M059J (cell line): ENCODE data around the gene MACROD1. TPM values are rescaled to one million over a fixed set of nuclear protein-coding genes. Genes with fewer than 3 reads are reported as not detected.
"Not testable (repeated sequence)": the region's sequence is repeated elsewhere in the genome, so short reads cannot be mapped to it uniquely, and the experiment has no call there.

Experiments used
- DNase-seq: peaks from one replicate; pipeline ENCODE4 v3.0.0-alpha.2; 2012; ENCODE audit warnings: low read depth
- total RNA-seq: library from RNA; depleted of rRNA; stranded (reverse); fragments of >200 nt; shearing (Covaris generic); gene quantifications from 2 replicates; pipeline ENCODE4 v1.2.3, GENCODE V29; 2014

Gene MACROD1
- total RNA-seq, 1 experiment from 2014 or later = 10.3 TPM

DNA sequence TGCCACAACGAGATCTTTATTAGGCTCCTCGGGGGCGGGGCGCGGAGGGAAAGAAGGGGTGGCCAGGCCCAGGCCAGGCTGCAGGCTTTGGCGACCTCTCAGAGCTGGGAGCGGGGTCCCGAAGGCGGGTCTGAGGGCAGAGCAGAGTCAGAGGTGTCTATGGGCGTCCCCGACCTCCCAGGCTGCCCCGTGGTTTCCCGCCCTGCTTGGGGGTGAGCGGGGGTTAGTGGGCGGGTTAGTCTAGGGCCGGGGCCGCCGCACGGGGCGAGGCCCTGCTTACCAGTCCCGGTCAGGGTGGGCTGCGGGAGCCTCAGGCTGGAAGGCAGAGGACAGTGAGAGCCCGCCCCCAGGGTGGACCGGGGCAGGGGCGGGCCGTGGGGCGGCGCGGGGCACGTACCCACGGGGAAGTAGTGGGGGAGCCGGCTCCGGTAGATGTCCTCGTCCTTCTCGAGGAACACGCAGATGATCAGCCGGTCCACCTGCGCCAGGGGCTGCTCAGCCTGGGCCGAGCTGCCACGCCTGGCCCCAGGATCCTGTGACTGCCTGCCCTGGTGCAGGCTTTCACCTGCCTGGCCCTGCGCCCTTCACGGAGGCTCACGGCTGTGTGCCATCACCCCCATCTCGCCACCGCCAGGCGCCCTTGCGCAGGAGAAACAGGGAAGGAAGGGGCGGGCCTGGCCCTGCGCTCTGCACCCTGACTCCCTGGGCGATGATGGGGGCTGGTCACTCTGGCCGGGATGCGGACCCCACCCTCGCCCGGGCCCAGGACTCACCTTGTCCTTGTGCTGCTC lies 167.2 kb downstream of the MACROD1 start:
- DNase-seq = no peak

GRCh38 chr11:63997801-63998337 lies 168.0 kb downstream of the MACROD1 start:
- DNase-seq = no peak

GRCh38 chr11:63997104-63997700 lies 168.7 kb downstream of the MACROD1 start:
- DNase-seq = no peak

GRCh38 chr11:63996512-63996911 lies 169.4 kb downstream of the MACROD1 start:
- DNase-seq = no peak

- DNase-seq = no peak
Measured at GRCh38 chr11:63993993-63994392, 171.9 kb downstream of the MACROD1 start.

- DNase-seq = no peak
Measured at GRCh38 chr11:63993100-63993499, 172.8 kb downstream of the MACROD1 start.

GRCh38 chr11:63991558-63991957 lies 174.4 kb downstream of the MACROD1 start:
- DNase-seq = no peak

- DNase-seq = no peak
Measured at GRCh38 chr11:63986932-63987513, 178.9 kb downstream of the MACROD1 start.

- DNase-seq = peak; percentile 96
Measured at GRCh38 chr11:63986156-63986931, 179.6 kb downstream of the MACROD1 start, which contains the start of gene OTUB1. OTUB1 (plus strand) TSS chr11:63986438; CDS start chr11:63986457, 19 bp downstream.

DNA sequence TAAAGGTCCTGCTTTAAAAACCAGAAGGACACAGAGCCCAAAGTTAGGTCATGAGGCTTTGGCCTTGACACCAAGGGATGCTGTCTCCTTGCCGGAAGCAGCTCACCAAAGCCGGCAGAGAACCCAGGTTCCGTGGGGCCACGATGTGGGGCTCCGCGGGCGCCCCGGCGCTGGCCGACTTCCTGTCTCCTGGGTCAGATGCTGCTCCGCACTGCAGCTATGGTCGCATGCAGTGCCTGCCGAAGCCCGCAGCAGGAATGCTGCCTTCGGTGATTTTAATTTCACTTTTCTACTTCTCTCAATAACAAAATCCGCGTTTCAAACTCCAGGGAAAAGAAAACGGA lies 180.1 kb downstream of the MACROD1 start:
- DNase-seq = no peak

- no peak for DNase-seq
Measured at GRCh38 chr11:63979426-63979825, 186.5 kb downstream of the MACROD1 start.

GRCh38 chr11:63978551-63979239 lies 187.2 kb downstream of the MACROD1 start:
- no peak for DNase-seq

DNA sequence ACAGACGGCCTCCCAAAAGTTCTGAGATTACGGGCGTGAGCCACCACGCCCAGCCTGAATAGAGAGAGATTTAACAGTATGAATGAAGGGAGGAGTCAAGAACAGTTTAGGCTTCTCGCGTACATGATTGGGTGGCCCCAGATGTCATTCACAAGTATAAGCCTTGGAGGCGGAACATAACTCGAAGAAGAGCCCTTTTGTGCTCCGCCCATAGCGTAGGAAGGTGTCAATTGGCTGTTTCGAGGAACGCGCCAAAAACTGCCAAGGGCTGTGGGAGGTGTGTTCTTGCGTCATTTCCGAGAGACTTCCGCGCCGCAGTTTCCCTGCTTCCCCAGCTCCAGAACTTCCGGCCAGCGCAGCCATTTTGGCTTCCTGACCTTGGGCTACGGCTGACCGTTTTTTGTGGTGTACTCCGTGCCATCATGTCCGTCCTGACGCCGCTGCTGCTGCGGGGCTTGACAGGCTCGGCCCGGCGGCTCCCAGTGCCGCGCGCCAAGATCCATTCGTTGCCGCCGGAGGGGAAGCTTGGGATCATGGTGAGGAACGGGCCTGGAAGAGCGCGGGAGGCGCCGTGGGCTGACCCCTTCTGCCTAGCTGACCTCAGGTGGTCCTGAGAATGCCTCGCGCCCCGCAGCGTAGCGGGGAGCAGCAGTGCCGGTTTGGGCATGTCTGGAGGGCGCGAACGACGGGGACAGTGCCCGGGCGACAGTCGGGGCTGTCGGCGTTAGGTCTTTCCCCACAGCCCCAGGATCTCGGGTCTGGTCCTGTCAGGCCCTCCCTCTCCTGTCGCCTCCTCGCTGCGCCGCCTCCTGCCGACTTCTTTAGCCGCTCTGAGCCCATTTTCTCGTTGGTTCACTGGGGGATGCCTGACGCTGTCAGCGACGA lies 191.4 kb downstream of the MACROD1 start, which contains the start of gene COX8A:
Gene COX8A, plus strand, starts transcription at position 362 of the 885 bp plus-strand sequence. Its CDS starts 61 bp downstream, at position 423.
- peak; percentile 100 for DNase-seq

- DNase-seq = not testable (repeated sequence)
Measured at GRCh38 chr11:63973912-63974258, 192.0 kb downstream of the MACROD1 start.

GRCh38 chr11:63970902-63971301 lies 195.0 kb downstream of the MACROD1 start:
- DNase-seq = no peak

- DNase-seq = no peak
Measured at GRCh38 chr11:63969461-63969860, 196.5 kb downstream of the MACROD1 start.

GRCh38 chr11:63966444-63966843 lies 199.5 kb downstream of the MACROD1 start:
- DNase-seq = no peak

- not testable (repeated sequence) for DNase-seq
Measured at GRCh38 chr11:63963895-63964294, 202.0 kb downstream of the MACROD1 start.

DNA sequence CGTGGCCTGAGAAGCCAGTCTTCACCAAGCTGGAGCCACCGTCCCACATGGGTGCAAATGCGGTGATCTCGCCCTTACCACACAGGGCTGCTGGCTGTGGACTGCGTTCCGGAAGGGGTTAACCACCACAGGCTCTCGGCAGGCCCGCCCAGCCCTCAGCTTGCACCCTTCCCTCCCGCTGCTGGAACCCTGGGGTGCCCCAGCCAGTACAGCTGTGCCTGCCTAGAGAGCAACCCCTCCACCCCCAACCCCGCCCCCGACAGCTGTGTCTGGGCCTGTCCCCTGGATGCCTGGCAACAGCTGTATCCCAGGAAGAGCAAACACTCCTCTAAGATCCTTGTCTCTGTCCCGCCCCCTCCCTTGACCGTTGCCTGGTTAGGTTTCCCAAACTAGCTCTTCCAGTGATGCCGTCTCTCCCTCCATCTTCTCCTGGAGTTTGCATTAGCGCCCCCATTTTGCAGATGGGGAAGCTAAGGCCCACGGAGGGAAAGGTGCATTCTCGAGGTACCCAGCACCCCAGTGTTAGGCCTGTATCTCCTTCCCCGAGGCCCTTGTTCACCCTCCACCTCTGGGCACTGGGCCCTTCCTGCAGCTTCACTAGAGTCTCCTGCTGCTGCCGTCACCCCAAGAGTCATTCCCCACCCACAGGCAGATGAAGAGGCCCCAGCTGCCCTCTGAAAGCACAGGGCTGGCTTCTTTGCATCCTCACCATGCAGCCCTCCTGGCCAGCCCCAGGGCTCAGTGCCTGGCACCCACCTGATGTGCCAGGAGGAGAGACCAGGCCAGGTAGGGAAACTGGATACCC lies 204.1 kb downstream of the MACROD1 start:
- DNase-seq = peak; percentile 26
